ENCODE measurements around the gene MUL1. TPM values are rescaled to one million over a fixed set of nuclear protein-coding genes. Genes with fewer than 3 reads are reported as not detected.
"Not testable (repeated sequence)": the region's sequence is repeated elsewhere in the genome, so short reads cannot be mapped to it uniquely, and the experiment has no call there.

MUL1 gene
- total RNA-seq, 1 donor from 2014 or later = 45.0 TPM

- no peaks in the 10 kb centered on the region for H3K27me3 ChIP-seq (ENCODE audit: low read depth)
- H3K4me3 ChIP-seq = no peak overlapping the region
- H3K9me3 ChIP-seq (replicated peaks) = no peaks in the 10 kb centered on the region
- H3K36me3 ChIP-seq = peaks cover 49% of the 10 kb centered on the region
- no peak overlapping the region for H3K27ac ChIP-seq (replicated peaks)
- H3K4me1 ChIP-seq = peaks cover 19% of the 10 kb centered on the region
- DNase-seq = no peak
- intact Hi-C loops (cut with micrococcal nuclease) = no loop called here
- TF ChIP-seq, protein P1, sequence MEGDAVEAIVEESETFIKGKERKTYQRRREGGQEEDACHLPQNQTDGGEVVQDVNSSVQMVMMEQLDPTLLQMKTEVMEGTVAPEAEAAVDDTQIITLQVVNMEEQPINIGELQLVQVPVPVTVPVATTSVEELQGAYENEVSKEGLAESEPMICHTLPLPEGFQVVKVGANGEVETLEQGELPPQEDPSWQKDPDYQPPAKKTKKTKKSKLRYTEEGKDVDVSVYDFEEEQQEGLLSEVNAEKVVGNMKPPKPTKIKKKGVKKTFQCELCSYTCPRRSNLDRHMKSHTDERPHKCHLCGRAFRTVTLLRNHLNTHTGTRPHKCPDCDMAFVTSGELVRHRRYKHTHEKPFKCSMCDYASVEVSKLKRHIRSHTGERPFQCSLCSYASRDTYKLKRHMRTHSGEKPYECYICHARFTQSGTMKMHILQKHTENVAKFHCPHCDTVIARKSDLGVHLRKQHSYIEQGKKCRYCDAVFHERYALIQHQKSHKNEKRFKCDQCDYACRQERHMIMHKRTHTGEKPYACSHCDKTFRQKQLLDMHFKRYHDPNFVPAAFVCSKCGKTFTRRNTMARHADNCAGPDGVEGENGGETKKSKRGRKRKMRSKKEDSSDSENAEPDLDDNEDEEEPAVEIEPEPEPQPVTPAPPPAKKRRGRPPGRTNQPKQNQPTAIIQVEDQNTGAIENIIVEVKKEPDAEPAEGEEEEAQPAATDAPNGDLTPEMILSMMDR (IDR thresholded peaks at IDR 0.05; ENCODE audit: borderline replicate concordance) = no peak
These were observed 9.8 kb downstream of the MUL1 start for GRCh38 chr1:20498116-20498515.

- intact Hi-C loops (cut with micrococcal nuclease) = no loop called here
These were observed 10.4 kb downstream of the MUL1 start for GRCh38 chr1:20497506-20497905.

DNA sequence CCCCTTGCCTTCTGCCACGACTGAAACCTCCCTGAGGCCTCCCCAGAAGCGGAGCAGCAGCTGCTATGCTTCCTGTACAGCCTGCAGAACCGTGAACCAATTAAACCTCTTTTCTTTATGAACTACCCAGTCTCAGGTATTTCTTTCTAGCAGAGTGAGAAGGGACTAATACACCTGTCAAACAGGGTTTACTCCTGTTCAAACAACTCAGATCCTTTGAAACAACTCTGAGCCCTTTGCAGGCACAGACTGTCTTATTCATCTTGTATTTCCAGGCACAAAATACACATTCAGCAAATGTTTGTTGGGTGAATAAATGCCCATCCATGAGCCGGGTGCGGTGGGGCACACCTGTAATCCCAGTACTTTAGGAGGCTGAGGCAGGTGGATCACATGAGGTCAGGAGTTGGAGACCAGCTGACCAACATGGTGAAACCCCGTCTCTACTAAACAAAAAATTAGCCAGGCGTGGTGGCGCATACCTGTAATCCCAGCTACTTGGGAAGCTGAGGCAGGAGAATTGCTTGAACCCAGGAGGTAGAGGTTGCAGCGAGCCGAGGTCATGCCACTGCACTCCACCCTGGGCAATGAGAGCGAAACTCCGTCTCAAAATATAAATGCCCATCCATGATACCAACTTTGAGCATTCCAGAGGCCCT lies 11.1 kb downstream of the MUL1 start:
- H3K9me3 ChIP-seq (replicated peaks); H3K27me3 ChIP-seq (ENCODE audit: low read depth); intact Hi-C loops (cut with micrococcal nuclease); H3K4me3 ChIP-seq; H3K27ac ChIP-seq (replicated peaks); DNase-seq: not testable (repeated sequence)
- H3K4me1 ChIP-seq = peaks cover 26% of the 10 kb centered on the region
- peaks cover 36% of the 10 kb centered on the region for H3K36me3 ChIP-seq

More at GRCh38 chr1:20497506-20497905, 10.4 kb downstream of the MUL1 start:
- no peak for DNase-seq
- H3K9me3 ChIP-seq (replicated peaks) = no peaks in the 10 kb centered on the region
- H3K27me3 ChIP-seq (ENCODE audit: low read depth) = no peaks in the 10 kb centered on the region
- TF ChIP-seq, protein P1 (IDR thresholded peaks at IDR 0.05; ENCODE audit: borderline replicate concordance) = no peak
- peaks cover 42% of the 10 kb centered on the region for H3K36me3 ChIP-seq
- H3K4me3 ChIP-seq = no peak overlapping the region
- no peak overlapping the region for H3K27ac ChIP-seq (replicated peaks)
- H3K4me1 ChIP-seq = peaks cover 25% of the 10 kb centered on the region

DNA sequence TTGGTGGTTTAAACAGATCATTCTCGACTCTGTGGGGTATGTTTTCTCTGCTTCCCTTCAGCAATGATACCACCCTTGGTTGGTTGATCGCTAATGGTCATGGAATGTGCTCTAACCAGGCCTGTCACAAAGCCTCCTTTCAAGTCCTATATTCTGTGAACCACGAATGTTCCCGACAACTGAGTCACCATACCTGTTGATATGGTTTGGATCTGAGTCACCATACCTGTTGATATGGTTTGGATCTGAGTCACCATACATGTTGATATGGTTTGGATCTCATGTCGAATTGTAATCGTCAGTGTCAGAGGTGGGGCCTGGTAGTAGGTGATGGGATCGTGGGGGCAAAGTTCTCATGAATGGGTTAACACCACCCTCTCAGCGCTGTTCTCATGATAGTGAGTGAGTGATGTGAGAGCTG lies 11.7 kb downstream of the MUL1 start:
- intact Hi-C loops (cut with micrococcal nuclease) = no loop called here
- no peak for DNase-seq
- H3K4me1 ChIP-seq = peaks cover 26% of the 10 kb centered on the region

DNA sequence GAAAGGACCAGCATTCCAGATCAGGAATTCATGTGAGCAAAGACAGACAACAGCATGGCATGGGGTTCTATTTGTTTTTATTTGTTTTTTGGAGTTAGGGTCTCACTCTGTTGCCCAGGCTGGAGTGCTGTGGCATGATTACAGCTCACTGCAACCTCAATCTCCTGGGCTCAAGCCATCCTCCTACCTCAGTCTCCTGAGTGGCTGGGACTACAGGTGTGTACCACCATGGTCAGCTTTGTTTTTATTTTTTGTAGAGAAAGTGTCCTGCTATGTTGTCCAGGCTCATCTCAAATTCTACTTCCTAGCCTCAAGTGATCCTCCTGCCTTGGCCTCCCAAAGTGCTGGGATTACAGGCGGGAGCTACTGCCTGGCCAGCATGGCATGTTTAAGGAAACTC lies 12.3 kb downstream of the MUL1 start:
- DNase-seq = no peak
- intact Hi-C loops (cut with micrococcal nuclease) = no loop called here
- Histone ChIP-seq H3K27ac (replicated peaks) (no peak overlapping the region), H3K4me1 (peaks cover 26% of the 10 kb centered on the region), H3K36me3 (peaks cover 24% of the 10 kb centered on the region), H3K9me3 (replicated peaks) (no peaks in the 10 kb centered on the region), H3K27me3 (ENCODE audit: low read depth) (no peaks in the 10 kb centered on the region), H3K4me3 (no peak overlapping the region)
- TF ChIP-seq, protein P1 (IDR thresholded peaks at IDR 0.05; ENCODE audit: borderline replicate concordance) = no peak

More for the DNA sequence above, 11.7 kb downstream of the MUL1 start:
- Histone ChIP-seq H3K27ac (replicated peaks) (no peak overlapping the region), H3K27me3 (ENCODE audit: low read depth) (no peaks in the 10 kb centered on the region), H3K9me3 (replicated peaks) (no peaks in the 10 kb centered on the region), H3K36me3 (peaks cover 30% of the 10 kb centered on the region), H3K4me3 (no peak overlapping the region)
- TF ChIP-seq, protein P1 (IDR thresholded peaks at IDR 0.05; ENCODE audit: borderline replicate concordance) = no peak

- H3K27me3 ChIP-seq (ENCODE audit: low read depth) = peaks cover 4% of the 10 kb centered on the region
- no peak for DNase-seq
- no peak overlapping the region for H3K27ac ChIP-seq (replicated peaks)
- H3K9me3 ChIP-seq (replicated peaks) = no peaks in the 10 kb centered on the region
- TF ChIP-seq, protein P1 (IDR thresholded peaks at IDR 0.05; ENCODE audit: borderline replicate concordance) = no peak
- H3K4me3 ChIP-seq = no peak overlapping the region
- H3K36me3 ChIP-seq = peaks cover 15% of the 10 kb centered on the region
- intact Hi-C loops (cut with micrococcal nuclease) = loop anchor here (5.0 kb wide), 2 partner anchors 117 to 282 kb away; no protein-coding TSS in a partner anchor
- peaks cover 26% of the 10 kb centered on the region for H3K4me1 ChIP-seq
These were observed 13.2 kb downstream of the MUL1 start for GRCh38 chr1:20494609-20495311.

All from left ventricle myocardium inferior (tissue), 1 donor.